GM23248 (cell line): ENCODE data around the gene LUZP2. TPM values are rescaled to one million over a fixed set of nuclear protein-coding genes. Genes with fewer than 3 reads are reported as not detected.

Source experiments
- DNase-seq: peaks from one replicate; pipeline ENCODE4 v3.0.0-alpha.2; 2015
- H2AFZ ChIP-seq: fragments of 200-600 bp; sonication (generic); 2 replicates; pipeline ENCODE4 v1.6.1; 2016; ENCODE audit warnings: antibody characterized with exemption
- H3F3A ChIP-seq: fragments of 200-600 bp; sonication (generic); 2 replicates; pipeline ENCODE4 v1.6.1; 2016; ENCODE audit warnings: mild to moderate bottlenecking, antibody characterized with exemption, mixed run types; ENCODE audit not compliant: insufficient read depth
- H3K27ac ChIP-seq: fragments of 200-600 bp; sonication (generic); 2 replicates; pipeline ENCODE4 v1.5.1; 2016; ENCODE audit warnings: mild to moderate bottlenecking
- H3K27me3 ChIP-seq: fragments of 200-600 bp; sonication (generic); replicated peaks from 2 replicates; pipeline ENCODE4 v1.6.1; 2016; ENCODE audit warnings: mild to moderate bottlenecking; ENCODE audit not compliant: insufficient read depth
- H3K36me3 ChIP-seq: fragments of 200-600 bp; sonication (generic); 2 replicates; pipeline ENCODE4 v1.6.1; 2016; ENCODE audit warnings: low read depth, mild to moderate bottlenecking
- H3K4me1 ChIP-seq: fragments of 200-600 bp; sonication (generic); 2 replicates; pipeline ENCODE4 v1.6.1; 2016; ENCODE audit warnings: mild to moderate bottlenecking; ENCODE audit not compliant: insufficient read depth
- H3K4me2 ChIP-seq: fragments of 200-600 bp; sonication (generic); one replicate; pipeline ENCODE4 v1.6.1; 2016; ENCODE audit warnings: mild to moderate bottlenecking; ENCODE audit not compliant: unreplicated experiment
- H3K4me3 ChIP-seq: fragments of 200-600 bp; sonication (generic); 2 replicates; pipeline ENCODE4 v1.5.1; 2016; ENCODE audit warnings: mild to moderate bottlenecking
- H3K79me2 ChIP-seq: fragments of 200-600 bp; sonication (generic); 2 replicates; pipeline ENCODE4 v1.6.1; 2016; ENCODE audit warnings: mild to moderate bottlenecking; ENCODE audit not compliant: insufficient read depth
- H3K9ac ChIP-seq: fragments of 200-600 bp; sonication (generic); 2 replicates; pipeline ENCODE4 v1.6.1; 2016; ENCODE audit warnings: mild to moderate bottlenecking
- H3K9me2 ChIP-seq: fragments of 200-600 bp; sonication (generic); 2 replicates; pipeline ENCODE4 v1.6.1; 2016; ENCODE audit warnings: mixed run types, mild to moderate bottlenecking, moderate library complexity; ENCODE audit not compliant: insufficient read depth
- H3K9me3 ChIP-seq: fragments of 200-600 bp; sonication (generic); one replicate; pipeline ENCODE4 v1.6.1; 2017; ENCODE audit warnings: low read depth
- H4K20me1 ChIP-seq: fragments of 200-600 bp; sonication (generic); 2 replicates; pipeline ENCODE4 v1.6.0; 2016; ENCODE audit not compliant: insufficient read depth
- EZH2 ChIP-seq: fragments of 200-600 bp; sonication (generic); IDR thresholded peaks from 2 replicates; pipeline ENCODE4 v1.6.1; 2018; ENCODE audit warnings: antibody characterized with exemption, mild to moderate bottlenecking; ENCODE audit not compliant: insufficient read depth, poor library complexity, severe bottlenecking
- EZH2phosphoT487 ChIP-seq: fragments of 200-600 bp; sonication (generic); IDR thresholded peaks from 2 replicates; pipeline ENCODE4 v1.6.1; 2018; ENCODE audit warnings: antibody characterized with exemption, moderate library complexity, mild to moderate bottlenecking, low read depth; ENCODE audit not compliant: insufficient read depth
- WGBS, 2 experiments: methylation state at CpG; one replicate each; pipeline ENCODE4 v1.1.6; 2015 to 2017; ENCODE audit warnings: low lambda C conversion rate in 2 of 2, low coverage in 1 of 2; ENCODE audit errors: missing lambda C conversion rate in 2 of 2; 5-methylcytosine and 5-hydroxymethylcytosine counted together
- in situ Hi-C: fragments of 300-500 bp; cut with MboI; formaldehyde crosslinking; loops from 2 replicates; pipeline ENCODE4 v1.15.0; 2020
- polyA plus RNA-seq: library from polyadenylated mRNA; unstranded; fragments of >200 nt; fragmentation: Nextera tagmentation; extraction: Ambion mirVana; gene quantifications from 2 replicates; pipeline ENCODE4 v1.2.1, GENCODE V29; 2016
- total RNA-seq: library from RNA; depleted of rRNA; stranded (reverse); fragments of >200 nt; shearing (Covaris generic); gene quantifications from 2 replicates; pipeline ENCODE4 v1.2.3, GENCODE V29; 2014

LUZP2 gene
- total and polyA plus RNA-seq, 2 experiments from 2014 or later = not detected

DNA sequence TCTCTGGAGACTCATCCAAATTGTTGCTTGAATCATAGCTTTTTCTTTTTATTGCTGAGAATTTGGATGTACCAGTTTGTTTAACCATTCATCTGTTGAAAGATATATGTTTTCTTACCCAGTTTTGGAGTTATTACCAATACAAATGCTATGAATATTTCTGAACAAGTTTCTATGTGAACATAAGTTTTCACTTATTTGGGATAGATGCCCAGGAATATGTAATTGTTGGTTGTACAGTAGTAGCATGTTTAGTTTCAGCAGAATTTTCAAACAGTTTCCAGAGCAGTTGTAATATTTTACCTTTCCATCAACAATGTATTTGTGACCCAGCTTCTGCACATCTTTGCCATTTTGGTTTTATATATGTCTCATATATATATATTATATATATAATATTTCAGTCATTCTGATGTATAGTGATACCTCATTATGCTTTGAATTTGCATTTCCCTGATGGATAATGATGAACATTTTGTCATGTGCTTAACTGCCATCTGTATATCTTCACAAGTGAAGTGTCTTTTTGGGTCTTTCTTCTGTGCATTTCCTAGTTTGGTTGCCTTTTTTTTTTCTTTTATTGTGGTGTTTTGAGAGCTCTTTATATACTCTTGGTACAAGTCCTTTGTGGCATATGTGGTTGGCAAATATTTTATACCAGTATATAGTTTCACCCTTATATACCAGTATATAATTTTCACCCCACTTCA is 118.8 kb downstream of the LUZP2 start:
- Histone ChIP-seq H3K79me2 (no peaks in the 10 kb centered on the region), H3K27me3 (no peaks in the 10 kb centered on the region), H3K9ac (no peak overlapping the region), H2AFZ (no peak overlapping the region), H3K9me3 (no peaks in the 10 kb centered on the region), H4K20me1 (no peaks in the 10 kb centered on the region), H3F3A (no peaks in the 10 kb centered on the region), H3K36me3 (no peaks in the 10 kb centered on the region), H3K9me2 (no peaks in the 10 kb centered on the region), H3K4me2 (no peak overlapping the region), H3K4me1 (no peaks in the 10 kb centered on the region), H3K27ac (no peak overlapping the region), H3K4me3 (no peak overlapping the region)
- no peak for DNase-seq
- TF ChIP-seq EZH2 (no peak), EZH2phosphoT487 (no peak)
- in situ Hi-C loops = no loop called here

DNA sequence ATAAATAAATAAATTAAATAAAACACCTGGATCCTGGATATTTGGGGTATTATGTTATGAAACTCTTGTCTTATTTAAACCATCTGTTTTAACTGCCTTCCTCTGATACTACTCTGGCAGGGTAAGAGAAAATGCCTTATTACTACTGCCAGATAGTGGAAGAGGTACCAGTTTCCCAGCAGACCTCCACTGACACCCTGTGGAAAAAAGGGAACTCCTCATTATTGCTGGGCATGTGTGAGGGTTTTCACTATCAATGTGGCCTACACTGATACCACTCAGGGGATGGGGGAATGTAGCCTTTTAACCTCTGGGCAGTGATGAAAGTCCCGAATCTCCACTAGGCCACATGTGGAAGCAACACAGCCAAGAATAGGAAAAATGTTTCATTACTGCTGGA is 121.0 kb downstream of the LUZP2 start:
- H4K20me1 ChIP-seq = no peaks in the 10 kb centered on the region
- H3K4me3 ChIP-seq = no peak overlapping the region
- no peaks in the 10 kb centered on the region for H3K9me3 ChIP-seq
- WGBS, 2 experiments = 47 to 59% methylated on average over 1 of the region's 1 CpG
- no peak for DNase-seq
- H3K9me2 ChIP-seq = no peaks in the 10 kb centered on the region
- no peaks in the 10 kb centered on the region for H3K79me2 ChIP-seq
- no peak overlapping the region for H2AFZ ChIP-seq
- H3F3A ChIP-seq = no peaks in the 10 kb centered on the region
- in situ Hi-C loops = no loop called here
- no peaks in the 10 kb centered on the region for H3K27me3 ChIP-seq
- no peak overlapping the region for H3K9ac ChIP-seq
- no peaks in the 10 kb centered on the region for H3K4me1 ChIP-seq
- H3K36me3 ChIP-seq = no peaks in the 10 kb centered on the region
- TF ChIP-seq EZH2 (no peak), EZH2phosphoT487 (no peak)
- no peak overlapping the region for H3K27ac ChIP-seq
- no peak overlapping the region for H3K4me2 ChIP-seq

DNA sequence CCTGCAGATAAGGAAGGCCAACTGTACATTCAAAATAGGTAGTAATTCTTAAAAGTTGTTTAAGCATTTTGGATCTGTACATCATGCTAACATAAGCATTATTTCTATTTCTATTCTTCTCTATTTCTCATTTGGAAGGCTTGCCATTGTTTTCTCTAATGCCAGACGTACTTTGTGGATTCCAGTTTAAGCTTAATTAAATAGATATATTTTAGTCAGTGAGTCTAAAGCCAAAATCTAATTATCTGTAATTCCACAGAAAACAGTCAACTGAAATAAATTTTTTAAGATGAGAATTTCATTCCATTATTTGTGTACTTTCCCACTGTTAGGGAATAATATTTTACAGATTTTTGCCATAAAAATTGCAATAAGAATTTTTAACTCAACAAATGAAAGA is 123.0 kb downstream of the LUZP2 start:
- Histone ChIP-seq H4K20me1 (no peaks in the 10 kb centered on the region), H3K9me2 (no peaks in the 10 kb centered on the region), H2AFZ (no peak overlapping the region), H3K27me3 (no peaks in the 10 kb centered on the region), H3K79me2 (no peaks in the 10 kb centered on the region), H3F3A (no peaks in the 10 kb centered on the region), H3K4me1 (no peaks in the 10 kb centered on the region), H3K9me3 (no peaks in the 10 kb centered on the region), H3K9ac (no peak overlapping the region), H3K36me3 (no peaks in the 10 kb centered on the region), H3K4me2 (no peak overlapping the region), H3K4me3 (no peak overlapping the region), H3K27ac (no peak overlapping the region)
- in situ Hi-C loops = no loop called here
- WGBS, 2 experiments = 8% methylated on average over 1 of the region's 1 CpG
- no peak for TF ChIP-seq EZH2
- no peak for TF ChIP-seq EZH2phosphoT487
- no peak for DNase-seq

DNA sequence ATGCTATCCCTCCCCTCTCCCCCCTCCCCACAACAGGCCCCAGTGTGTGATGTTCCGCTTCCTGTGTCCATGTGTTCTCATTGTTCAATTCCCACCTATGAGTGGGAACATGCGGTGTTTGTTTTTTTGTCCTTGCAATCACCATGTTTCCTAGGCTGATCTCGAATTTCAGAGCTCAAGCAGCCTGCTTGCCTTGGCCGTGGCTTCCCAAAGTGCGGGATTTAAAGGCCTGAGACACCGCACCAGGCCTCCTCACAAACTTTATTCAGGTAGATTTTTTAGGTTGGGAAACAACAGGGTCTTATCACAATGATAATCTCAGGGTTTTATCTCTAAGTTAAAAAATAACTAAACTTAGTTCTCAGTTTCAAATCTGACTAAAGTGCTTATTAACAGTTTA is 125.4 kb downstream of the LUZP2 start:
- H3K4me1 ChIP-seq = no peaks in the 10 kb centered on the region
- WGBS, 2 experiments = 62 to 64% methylated on average over 6 of the region's 6 CpGs
- in situ Hi-C loops = no loop called here
- H3K9me2 ChIP-seq = no peaks in the 10 kb centered on the region
- H3K9me3 ChIP-seq = no peaks in the 10 kb centered on the region
- no peaks in the 10 kb centered on the region for H3K36me3 ChIP-seq
- no peak overlapping the region for H3K4me2 ChIP-seq
- H3K79me2 ChIP-seq = no peaks in the 10 kb centered on the region
- H3K27me3 ChIP-seq = no peaks in the 10 kb centered on the region
- H3K4me3 ChIP-seq = no peak overlapping the region
- TF ChIP-seq EZH2phosphoT487 (no peak), EZH2 (no peak)
- H2AFZ ChIP-seq = no peak overlapping the region
- no peaks in the 10 kb centered on the region for H3F3A ChIP-seq
- no peak overlapping the region for H3K9ac ChIP-seq
- no peak overlapping the region for H3K27ac ChIP-seq
- H4K20me1 ChIP-seq = no peaks in the 10 kb centered on the region
- no peak for DNase-seq

DNA sequence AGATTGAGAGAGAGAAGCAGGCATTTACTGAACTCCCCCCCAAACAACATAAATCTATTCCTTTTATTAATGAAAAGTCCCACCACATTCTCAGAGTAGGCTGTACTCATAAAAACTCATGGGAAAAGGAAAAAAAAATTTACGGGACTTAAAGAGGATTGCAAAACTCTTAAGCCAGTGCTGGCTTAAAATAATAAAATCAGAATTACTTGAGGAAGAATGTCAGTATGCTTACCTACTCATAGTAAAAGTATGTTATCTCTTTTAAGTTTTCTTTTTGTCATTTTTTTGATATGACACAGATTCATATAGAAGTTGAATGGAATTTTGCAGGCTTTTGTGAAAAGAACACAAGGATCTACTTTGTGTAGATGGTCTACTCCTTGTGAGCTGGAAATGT is 126.3 kb downstream of the LUZP2 start:
- Histone ChIP-seq H3K27me3 (no peaks in the 10 kb centered on the region), H4K20me1 (no peaks in the 10 kb centered on the region), H3K36me3 (no peaks in the 10 kb centered on the region), H3K4me2 (no peak overlapping the region), H3K27ac (no peak overlapping the region), H3K9me3 (no peaks in the 10 kb centered on the region), H3K79me2 (no peaks in the 10 kb centered on the region), H3F3A (no peaks in the 10 kb centered on the region), H3K4me1 (no peaks in the 10 kb centered on the region), H2AFZ (no peak overlapping the region), H3K4me3 (no peak overlapping the region), H3K9me2 (no peaks in the 10 kb centered on the region), H3K9ac (no peak overlapping the region)
- DNase-seq = no peak
- in situ Hi-C loops = no loop called here
- TF ChIP-seq EZH2phosphoT487 = no peak
- TF ChIP-seq EZH2 = no peak
- WGBS, 2 experiments = 25 to 45% methylated on average over 1 of the region's 1 CpG
